IMR-90 (cell line): ENCODE data around the gene NUP88. TPM values are rescaled to one million over a fixed set of nuclear protein-coding genes. Genes with fewer than 3 reads are reported as not detected.
A peak's percentile ranks its signal among the peaks of the same experiment; 100 is the strongest.

ENCODE experiments used
- ATAC-seq: fragments of 200-7000 bp; cut with Tn5 transposase; 2 replicates; pipeline ENCODE4 v1.9.1; 2020; ENCODE audit warnings: low read depth, mild to moderate bottlenecking, moderate library complexity
- BruUV-seq: library from RNA; stranded (reverse); fragments of 400-500 nt; replicated peaks from 2 replicates; lab custom pipeline; 2021; lab: Mats Ljungman, UMichigan
- CTCF ChIA-PET: fragments of 300-600 bp; formaldehyde crosslinking; extraction: SDS; loops from one replicate; lab custom pipeline; 2021; ENCODE audit warnings: antibody characterized with exemption; lab: Yijun Ruan, JAX
- POLR2A ChIA-PET: fragments of 300-600 bp; sonication (Branson Sonifier 250); formaldehyde crosslinking; loops from one replicate; lab custom pipeline; 2022; ENCODE audit warnings: antibody characterized with exemption; ENCODE audit not compliant: unreplicated experiment; lab: Charles Lee
- DNase-seq: peaks from one replicate; pipeline ENCODE4 v3.0.0; 2013
- H2AFZ ChIP-seq: replicated peaks from 2 replicates; pipeline ENCODE3; 2013; ENCODE audit warnings: low read length, mild to moderate bottlenecking; ENCODE audit not compliant: poor library complexity
- H2AK5ac ChIP-seq: 2 replicates; pipeline ENCODE4 v1.6.1; 2013; ENCODE audit warnings: low read depth, low read length, inconsistent platforms
- H2AK9ac ChIP-seq: replicated peaks from 2 replicates; pipeline ENCODE3; 2013; ENCODE audit warnings: mild to moderate bottlenecking, low read depth, low read length, moderate library complexity; ENCODE audit not compliant: poor library complexity
- H2BK120ac ChIP-seq: 2 replicates; pipeline ENCODE4 v1.6.1; 2013; ENCODE audit warnings: low read depth, low read length, inconsistent platforms
- H2BK15ac ChIP-seq: 3 replicates; pipeline ENCODE4 v1.6.1; 2013; ENCODE audit warnings: low read depth, low read length, inconsistent platforms
- H2BK20ac ChIP-seq: 2 replicates; pipeline ENCODE4 v1.6.1; 2013; ENCODE audit warnings: low read depth, mild to moderate bottlenecking, inconsistent platforms, low read length, moderate library complexity
- H2BK5ac ChIP-seq: 2 replicates; pipeline ENCODE4 v1.6.1; 2013; ENCODE audit warnings: mild to moderate bottlenecking, low read depth, low read length, inconsistent platforms; ENCODE audit not compliant: poor library complexity, severe bottlenecking
- H3K14ac ChIP-seq: replicated peaks from 2 replicates; pipeline ENCODE4 v1.6.1; 2013; ENCODE audit warnings: low read depth, low read length, inconsistent platforms
- H3K18ac ChIP-seq: 2 replicates; pipeline ENCODE4 v1.6.1; 2013; ENCODE audit warnings: low read depth, low read length, control low read depth
- H3K23ac ChIP-seq: 2 replicates; pipeline ENCODE4 v1.6.1; 2013; ENCODE audit warnings: low read depth, low read length, inconsistent platforms
- H3K27ac ChIP-seq: 2 replicates; pipeline ENCODE4 v1.5.1; 2013; ENCODE audit warnings: mild to moderate bottlenecking, control low read depth, low read length; ENCODE audit not compliant: insufficient read depth
- H3K27me3 ChIP-seq: 2 replicates; pipeline ENCODE4 v1.6.1; 2013; ENCODE audit warnings: low read length; ENCODE audit not compliant: control insufficient read depth, insufficient read depth
- H3K36me3 ChIP-seq: 2 replicates; pipeline ENCODE4 v1.6.1; 2013; ENCODE audit warnings: low read length, mixed read lengths; ENCODE audit not compliant: control insufficient read depth, insufficient read depth
- H3K4ac ChIP-seq: 2 replicates; pipeline ENCODE4 v1.6.1; 2013; ENCODE audit warnings: low read depth, low read length, inconsistent platforms
- H3K4me1 ChIP-seq: 2 replicates; pipeline ENCODE4 v1.6.1; 2013; ENCODE audit warnings: low read length, mixed read lengths; ENCODE audit not compliant: control insufficient read depth, insufficient read depth
- H3K4me2 ChIP-seq: 2 replicates; pipeline ENCODE4 v1.6.1; 2013; ENCODE audit warnings: low read depth, mild to moderate bottlenecking, control low read depth, low read length, moderate library complexity
- H3K4me3 ChIP-seq: 2 replicates; pipeline ENCODE4 v1.5.1; 2013; ENCODE audit warnings: low read depth, mild to moderate bottlenecking, control low read depth, low read length, moderate library complexity; ENCODE audit not compliant: insufficient read depth
- H3K56ac ChIP-seq: 2 replicates; pipeline ENCODE4 v1.6.1; 2013; ENCODE audit warnings: low read length, inconsistent platforms; ENCODE audit not compliant: insufficient read depth; ENCODE audit errors: extremely low read depth
- H3K79me1 ChIP-seq, 2 experiments: 2 replicates each; pipeline ENCODE4 v1.6.1; 2013; ENCODE audit warnings: low read length in 2 of 2, inconsistent platforms in 1 of 2, low read depth in 1 of 2
- H3K9ac ChIP-seq: 2 replicates; pipeline ENCODE4 v1.6.1; 2013; ENCODE audit warnings: low read depth, low read length, control low read depth
- H3K9me1 ChIP-seq: 2 replicates; pipeline ENCODE4 v1.6.1; 2013; ENCODE audit warnings: low read length, inconsistent platforms; ENCODE audit not compliant: insufficient read depth
- H3K9me3 ChIP-seq: 2 replicates; pipeline ENCODE4 v1.6.1; 2013; ENCODE audit warnings: low read length; ENCODE audit not compliant: control insufficient read depth, insufficient read depth
- H4K20me1 ChIP-seq: 2 replicates; pipeline ENCODE4 v1.6.1; 2013; ENCODE audit warnings: low read length, inconsistent platforms; ENCODE audit not compliant: insufficient read depth
- H4K5ac ChIP-seq: 2 replicates; pipeline ENCODE4 v1.6.1; 2013; ENCODE audit warnings: mild to moderate bottlenecking, low read depth, low read length, control low read depth
- H4K8ac ChIP-seq, 2 experiments: 2 replicates each; pipeline ENCODE4 v1.6.1; 2013; ENCODE audit warnings: low read depth in 2 of 2, low read length in 2 of 2, control low read depth in 1 of 2, inconsistent platforms in 1 of 2
- H4K91ac ChIP-seq: 2 replicates; pipeline ENCODE4 v1.6.1; 2013; ENCODE audit warnings: low read depth, low read length, inconsistent platforms; ENCODE audit not compliant: insufficient read depth
- BHLHE40 ChIP-seq: fragments of 150-350 bp; IDR thresholded peaks from 2 replicates; pipeline ENCODE4 v1.6.1; 2016; ENCODE audit warnings: mild to moderate bottlenecking, low read depth, low read length
- CEBPB ChIP-seq: IDR thresholded peaks from 2 replicates; pipeline ENCODE4 v1.6.1; 2012; ENCODE audit warnings: low read depth, low read length, improper control_type of control experiment
- CHD1 ChIP-seq: IDR thresholded peaks from 2 replicates; pipeline ENCODE4 v1.6.1; 2012; ENCODE audit warnings: low read depth, low read length, improper control_type of control experiment
- CTCF ChIP-seq: conservative IDR thresholded peaks from 2 replicates; pipeline ENCODE4 v1.5.1; 2012; ENCODE audit warnings: mild to moderate bottlenecking, low read depth, low read length, improper control_type of control experiment
- ELK1 ChIP-seq: fragments of 150-350 bp; IDR thresholded peaks from 2 replicates; pipeline ENCODE4 v1.6.1; 2016; ENCODE audit warnings: low read depth, mild to moderate bottlenecking, low read length, moderate library complexity, borderline replicate concordance
- FOS ChIP-seq: fragments of 150-350 bp; IDR thresholded peaks from 2 replicates; pipeline ENCODE4 v1.6.1; 2016; ENCODE audit warnings: low read depth, low read length
- MAFK ChIP-seq: IDR thresholded peaks from 2 replicates; pipeline ENCODE4 v1.6.1; 2012; ENCODE audit warnings: low read depth, low read length, improper control_type of control experiment
- MAZ ChIP-seq: IDR thresholded peaks from 2 replicates; pipeline ENCODE4 v1.6.1; 2012; ENCODE audit warnings: low read depth, mild to moderate bottlenecking, low read length, improper control_type of control experiment, moderate library complexity, borderline replicate concordance
- MXI1 ChIP-seq: IDR thresholded peaks from 2 replicates; pipeline ENCODE4 v1.6.1; 2012; ENCODE audit warnings: low read depth, mild to moderate bottlenecking, low read length, moderate library complexity, borderline replicate concordance
- NFE2L2 ChIP-seq: fragments of 150-350 bp; IDR thresholded peaks from 2 replicates; pipeline ENCODE4 v1.6.1; 2016; ENCODE audit warnings: low read depth, mild to moderate bottlenecking, low read length
- POLR2A ChIP-seq: IDR thresholded peaks from 2 replicates; pipeline ENCODE4 v1.6.1; 2012; ENCODE audit warnings: mild to moderate bottlenecking, low read depth, low read length
- RAD21 ChIP-seq: IDR thresholded peaks from 2 replicates; pipeline ENCODE4 v1.6.1; 2012; ENCODE audit warnings: low read length, improper control_type of control experiment
- RCOR1 ChIP-seq: IDR thresholded peaks from 2 replicates; pipeline ENCODE4 v1.6.1; 2012; ENCODE audit warnings: mild to moderate bottlenecking, low read length, improper control_type of control experiment; ENCODE audit not compliant: insufficient replicate concordance
- RFX5 ChIP-seq: IDR thresholded peaks from 2 replicates; pipeline ENCODE4 v1.8.0; 2012; ENCODE audit warnings: low read depth, mild to moderate bottlenecking, low read length, moderate library complexity
- SMC3 ChIP-seq: fragments of 150-350 bp; IDR thresholded peaks from 2 replicates; pipeline ENCODE4 v1.6.1; 2016; ENCODE audit warnings: low read depth, mild to moderate bottlenecking, antibody characterized with exemption, low read length, moderate library complexity
- USF2 ChIP-seq: fragments of 150-350 bp; IDR thresholded peaks from 2 replicates; pipeline ENCODE4 v1.6.1; 2017; ENCODE audit warnings: mild to moderate bottlenecking, antibody characterized with exemption, low read length, low read depth
- WGBS, 2 experiments: methylation state at CpG; one replicate each; pipeline versions ENCODE4 v1.1.5 to v1.1.7; 2013; ENCODE audit warnings: missing lambda C conversion rate in 2 of 2; ENCODE audit not compliant: insufficient read length in 1 of 2; ENCODE audit errors: extremely low coverage in 2 of 2; 5-methylcytosine and 5-hydroxymethylcytosine counted together
- dilution Hi-C: fragments of 300-500 bp; cut with HindIII; formaldehyde crosslinking; loops from one replicate; pipeline ENCODE4 v1.14.3; 2018; ENCODE audit warnings: low sequenced_read_pairs; ENCODE audit not compliant: unreplicated experiment
- in situ Hi-C: fragments of 300-500 bp; cut with MboI; formaldehyde crosslinking; loops from 3 replicates; pipeline ENCODE4 v1.14.3; 2019; ENCODE audit warnings: low sequenced_read_pairs, inconsistent platforms, mixed read lengths
- intact Hi-C: fragments of 100-400 bp; cut with micrococcal nuclease; formaldehyde crosslinking; loops from 2 replicates; pipeline ENCODE4 v1.10.0; 2022
- polyA plus RNA-seq, 3 experiments: library from polyadenylated mRNA; depleted of rRNA; stranded (reverse); fragments of >200 nt; gene quantifications; 2 replicates each; pipeline ENCODE4 v1.2.3, GENCODE V29; 2012; ENCODE audit warnings: low replicate concordance in 1 of 3
- total RNA-seq: library from RNA; depleted of rRNA; stranded (reverse); fragments of >200 nt; gene quantifications from 2 replicates; pipeline ENCODE4 v1.2.3, GENCODE V29; 2012

The NUP88 gene
- total and polyA plus RNA-seq, 2 of the 4 experiments (the other 2 are of a cell fraction): 57.0 to 83.7 TPM

- H3K4me2 ChIP-seq: no peak overlapping the region
- DNase-seq (peak; percentile 24), ATAC-seq (peak; percentile 46; the same call in 1 of the 2 replicates)
- no peak overlapping the region for H2BK120ac ChIP-seq
- H3K27me3 ChIP-seq: no peaks in the 10 kb centered on the region
- WGBS, 2 experiments: 76% methylated on average over 3 of the region's 5 CpGs; no CpG with 5 or more reads in 1 of the 2 experiments
- CTCF ChIA-PET: no interaction called here
- dilution Hi-C loops (no loop called here), in situ Hi-C loops (no loop called here), intact Hi-C loops (no loop called here)
- no peak overlapping the region for H3K9ac ChIP-seq
- H3K36me3 ChIP-seq: peaks cover 44% of the 10 kb centered on the region
- H2AFZ ChIP-seq: no peak overlapping the region
- H3K4me3 ChIP-seq: no peak overlapping the region
- H3K4me1 ChIP-seq: no peaks in the 10 kb centered on the region
- no peaks in the 10 kb centered on the region for H4K20me1 ChIP-seq
- POLR2A ChIA-PET: no interaction called here
- no peaks in the 10 kb centered on the region for H3K9me1 ChIP-seq
- no peak for TF ChIP-seq USF2
- no peak for TF ChIP-seq RAD21
- no peak for TF ChIP-seq NFE2L2
- no peak for TF ChIP-seq CHD1
- no peak for TF ChIP-seq FOS
- TF ChIP-seq MXI1: no peak
- TF ChIP-seq RCOR1: no peak
- no peak for TF ChIP-seq CTCF
- no peak for TF ChIP-seq RFX5
- no peak for TF ChIP-seq BHLHE40
- no peak for TF ChIP-seq CEBPB
- no peak for TF ChIP-seq SMC3
- TF ChIP-seq ELK1: no peak
- TF ChIP-seq MAZ: no peak
- TF ChIP-seq MAFK: no peak
- no peak for TF ChIP-seq POLR2A
- H3K56ac ChIP-seq: no peak overlapping the region
- H2BK5ac ChIP-seq: no peak overlapping the region
- peaks cover 0 to 3% of the 10 kb centered on the region in 2 experiments; a peak in 1 of 4 replicates for H3K79me1 ChIP-seq
- H2AK9ac ChIP-seq: no peak overlapping the region
- H3K14ac ChIP-seq: no peak overlapping the region
- no TSS peak for BruUV-seq
- no peak overlapping the region for H2BK15ac ChIP-seq
- no peak overlapping the region for H2AK5ac ChIP-seq
- H4K91ac ChIP-seq: no peak overlapping the region
- H3K18ac ChIP-seq: no peak overlapping the region
- H4K5ac ChIP-seq: no peak overlapping the region
- H3K27ac ChIP-seq: no peak overlapping the region
- H3K23ac ChIP-seq: no peak overlapping the region
- H3K4ac ChIP-seq: no peak overlapping the region
- no peaks in the 10 kb centered on the region for H3K9me3 ChIP-seq
- H2BK20ac ChIP-seq: no peak overlapping the region
- H4K8ac ChIP-seq: no peak overlapping the region
These were observed 27.8 kb downstream of the NUP88 start for GRCh38 chr17:5391678-5392077.
